Neural progenitor cell (in vitro differentiated cells): ENCODE data around the gene PRDM16. TPM values are rescaled to one million over a fixed set of nuclear protein-coding genes. Genes with fewer than 3 reads are reported as not detected.
A peak's percentile ranks its signal among the peaks of the same experiment; 100 is the strongest.

ENCODE experiments used
- DNase-seq: peaks from one replicate; pipeline ENCODE4 v3.0.0-alpha.2; 2016; ENCODE audit warnings: low spot score
- H2AFZ ChIP-seq: fragments of 200-600 bp; sonication (generic); replicated peaks from 2 replicates; pipeline ENCODE4 v1.6.1; 2016; ENCODE audit warnings: antibody characterized with exemption
- H3F3A ChIP-seq: fragments of 200-600 bp; sonication (generic); 2 replicates; pipeline ENCODE4 v1.6.1; 2016; ENCODE audit warnings: antibody characterized with exemption, low read depth
- H3K27ac ChIP-seq: fragments of 200-600 bp; sonication (generic); 2 replicates; pipeline ENCODE4 v1.5.1; 2016; ENCODE audit warnings: mild to moderate bottlenecking
- H3K27me3 ChIP-seq: fragments of 200-600 bp; sonication (generic); 2 replicates; pipeline ENCODE4 v1.6.1; 2016; ENCODE audit warnings: mild to moderate bottlenecking, moderate library complexity
- H3K36me3 ChIP-seq: fragments of 200-600 bp; sonication (generic); 2 replicates; pipeline ENCODE4 v1.5.1; 2016
- H3K4me1 ChIP-seq: fragments of 200-600 bp; sonication (generic); 2 replicates; pipeline ENCODE4 v1.6.1; 2016; ENCODE audit warnings: mixed run types
- H3K4me2 ChIP-seq: fragments of 200-600 bp; sonication (generic); 2 replicates; pipeline ENCODE4 v1.6.1; 2016
- H3K4me3 ChIP-seq: fragments of 200-600 bp; sonication (generic); 2 replicates; pipeline ENCODE4 v1.5.1; 2016
- H3K79me2 ChIP-seq: fragments of 200-600 bp; sonication (generic); 2 replicates; pipeline ENCODE4 v1.6.1; 2016; ENCODE audit warnings: low read depth
- H3K9ac ChIP-seq: fragments of 200-600 bp; sonication (generic); 2 replicates; pipeline ENCODE4 v1.6.1; 2016
- H3K9me3 ChIP-seq: fragments of 200-600 bp; sonication (generic); 2 replicates; pipeline ENCODE4 v1.5.1; 2016; ENCODE audit warnings: low read depth
- H4K20me1 ChIP-seq: fragments of 200-600 bp; sonication (generic); 2 replicates; pipeline ENCODE4 v1.6.1; 2016; ENCODE audit warnings: low read depth
- H3K27ac Mint-ChIP-seq: 3 replicates; pipeline ENCODE4 v1.8.0; 2021; ENCODE audit warnings: mixed read lengths
- H3K27me3 Mint-ChIP-seq: 2 replicates; pipeline ENCODE4 v1.8.0; 2022; ENCODE audit warnings: low read depth, mild to moderate bottlenecking, inconsistent platforms, moderate library complexity, mixed read lengths; ENCODE audit not compliant: insufficient read depth
- H3K36me3 Mint-ChIP-seq: 3 replicates; pipeline ENCODE4 v1.8.0; 2021; ENCODE audit warnings: mixed read lengths
- H3K4me1 Mint-ChIP-seq: 3 replicates; pipeline ENCODE4 v1.8.0; 2021; ENCODE audit warnings: mixed read lengths
- H3K4me3 Mint-ChIP-seq: 3 replicates; pipeline ENCODE4 v1.8.0; 2021; ENCODE audit warnings: mild to moderate bottlenecking, moderate library complexity, mixed read lengths
- H3K9me3 Mint-ChIP-seq: 3 replicates; pipeline ENCODE4 v1.8.0; 2020; ENCODE audit warnings: mixed read lengths
- CTCF ChIP-seq: fragments of 200-600 bp; sonication (generic); IDR thresholded peaks from 2 replicates; pipeline ENCODE4 v1.5.1; 2017; ENCODE audit warnings: antibody characterized with exemption, mild to moderate bottlenecking
- EZH2 ChIP-seq: fragments of 200-600 bp; sonication (generic); IDR thresholded peaks from 2 replicates; pipeline ENCODE4 v1.6.1; 2017; ENCODE audit warnings: antibody characterized with exemption, mild to moderate bottlenecking, moderate library complexity
- EZH2phosphoT487 ChIP-seq: fragments of 200-600 bp; sonication (generic); IDR thresholded peaks from 2 replicates; pipeline ENCODE4 v1.6.1; 2017; ENCODE audit warnings: antibody characterized with exemption
- total RNA-seq: library from RNA; depleted of rRNA; stranded (reverse); fragments of >200 nt; gene quantifications from 2 replicates; pipeline ENCODE4 v1.2.3, GENCODE V29; 2015; ENCODE audit warnings: low replicate concordance

Gene PRDM16
- total RNA-seq, 1 donor from 2014 or later: 1.9 TPM

GRCh38 chr1:3451994-3452865 lies 383.2 kb downstream of the PRDM16 start:
- H3K27me3 Mint-ChIP-seq: no peaks in the 10 kb centered on the region

GRCh38 chr1:3452866-3453175 lies 383.8 kb downstream of the PRDM16 start:
- no peaks in the 10 kb centered on the region for H3K27me3 Mint-ChIP-seq
- no peak for TF ChIP-seq CTCF
- no peak for TF ChIP-seq EZH2phosphoT487
- TF ChIP-seq EZH2: no peak
- DNase-seq: no peak

More at GRCh38 chr1:3451994-3452865, 383.2 kb downstream of the PRDM16 start:
- H3K9me3 Mint-ChIP-seq: no peaks in the 10 kb centered on the region
- no peak overlapping the region for H3K4me3 Mint-ChIP-seq
- Histone ChIP-seq H3K27ac (no peak overlapping the region), H3K4me3 (no peak overlapping the region), H3K4me2 (no peak overlapping the region), H3K27me3 (no peaks in the 10 kb centered on the region), H3K79me2 (no peaks in the 10 kb centered on the region), H3K9me3 (no peaks in the 10 kb centered on the region), H3F3A (peaks cover 18% of the 10 kb centered on the region), H2AFZ (no peak overlapping the region), H3K36me3 (no peaks in the 10 kb centered on the region), H4K20me1 (peaks cover 9% of the 10 kb centered on the region), H3K9ac (no peak overlapping the region), H3K4me1 (peaks cover 4% of the 10 kb centered on the region)
- DNase-seq: no peak
- H3K27ac Mint-ChIP-seq: no peak overlapping the region
- H3K4me1 Mint-ChIP-seq: peaks cover 9% of the 10 kb centered on the region
- TF ChIP-seq CTCF (no peak), EZH2phosphoT487 (no peak)
- H3K36me3 Mint-ChIP-seq: no peaks in the 10 kb centered on the region

GRCh38 chr1:3453203-3453761 lies 384.3 kb downstream of the PRDM16 start:
- Histone ChIP-seq H3K36me3 (no peaks in the 10 kb centered on the region), H3K27ac (no peak overlapping the region), H3K4me1 (peaks cover 9% of the 10 kb centered on the region), H3K9ac (no peak overlapping the region), H3K27me3 (no peaks in the 10 kb centered on the region), H3F3A (peaks cover 20% of the 10 kb centered on the region), H3K79me2 (no peaks in the 10 kb centered on the region), H4K20me1 (peaks cover 9% of the 10 kb centered on the region), H2AFZ (no peak overlapping the region), H3K9me3 (no peaks in the 10 kb centered on the region), H3K4me3 (no peak overlapping the region), H3K4me2 (no peak overlapping the region)
- Mint-ChIP-seq H3K4me1 (peaks cover 20% of the 10 kb centered on the region), H3K4me3 (peak overlapping the region; percentile 75), H3K9me3 (no peaks in the 10 kb centered on the region), H3K36me3 (no peaks in the 10 kb centered on the region), H3K27ac (no peak overlapping the region), H3K27me3 (no peaks in the 10 kb centered on the region)
- peak; percentile 86 for DNase-seq
- TF ChIP-seq EZH2: peak; percentile 24
- peak; percentile 84 for TF ChIP-seq CTCF
- no peak for TF ChIP-seq EZH2phosphoT487

More at GRCh38 chr1:3452866-3453175, 383.8 kb downstream of the PRDM16 start:
- no peaks in the 10 kb centered on the region for H3K27me3 ChIP-seq
- H3K9me3 ChIP-seq: no peaks in the 10 kb centered on the region
- H3K27ac ChIP-seq: no peak overlapping the region
- H3K27ac Mint-ChIP-seq: no peak overlapping the region
- no peaks in the 10 kb centered on the region for H3K36me3 ChIP-seq
- H3K9ac ChIP-seq: no peak overlapping the region
- peaks cover 9% of the 10 kb centered on the region for H4K20me1 ChIP-seq
- H3K4me3 Mint-ChIP-seq: no peak overlapping the region
- H3K4me1 ChIP-seq: peaks cover 4% of the 10 kb centered on the region
- no peaks in the 10 kb centered on the region for H3K79me2 ChIP-seq
- H3K9me3 Mint-ChIP-seq: no peaks in the 10 kb centered on the region
- peaks cover 18% of the 10 kb centered on the region for H3F3A ChIP-seq
- H3K4me1 Mint-ChIP-seq: peaks cover 15% of the 10 kb centered on the region
- no peak overlapping the region for H2AFZ ChIP-seq
- H3K4me2 ChIP-seq: no peak overlapping the region
- H3K4me3 ChIP-seq: no peak overlapping the region
- H3K36me3 Mint-ChIP-seq: no peaks in the 10 kb centered on the region
